ENCODE results near the gene CCDC93. TPM values are rescaled to one million over a fixed set of nuclear protein-coding genes. Genes with fewer than 3 reads are reported as not detected.
A peak's percentile ranks its signal among the peaks of the same experiment; 100 is the strongest.

CCDC93 gene
- 10.8 and 15.3 TPM in 2 replicates for total RNA-seq (2014; rRNA removed)
- 6.9 TPM for polyA plus RNA-seq (2012)

- DNase-seq (ENCODE audit: low read depth), result peak; percentile 73
Observed at GRCh38 chr2:118013724-118014491, at the start of gene CCDC93. Gene CCDC93, minus strand, starts transcription at chr2:118014070. Its CDS starts 75 bp downstream, at chr2:118013995.

GRCh38 chr2:118062669-118063068 is 48.8 kb upstream of the CCDC93 start:
- no peak for DNase-seq (ENCODE audit: low read depth)

- peak; percentile 44 for DNase-seq (ENCODE audit: low read depth)
Observed at GRCh38 chr2:118062048-118062447, 48.2 kb upstream of the CCDC93 start.

- peak; percentile 97 for DNase-seq (ENCODE audit: low read depth)
Observed at GRCh38 chr2:118061135-118061955, 47.5 kb upstream of the CCDC93 start.

- DNase-seq (ENCODE audit: low read depth), result peak; percentile 98
Observed at GRCh38 chr2:118059919-118060478, 46.1 kb upstream of the CCDC93 start.

- DNase-seq (ENCODE audit: low read depth), result peak; percentile 42
Observed at GRCh38 chr2:118058951-118059350, 45.1 kb upstream of the CCDC93 start.

GRCh38 chr2:118056801-118057200 is 42.9 kb upstream of the CCDC93 start:
- DNase-seq (ENCODE audit: low read depth), result no peak

- no peak for DNase-seq (ENCODE audit: low read depth)
Observed at GRCh38 chr2:118056165-118056534, 42.3 kb upstream of the CCDC93 start.

- DNase-seq (ENCODE audit: low read depth), result no peak
Observed at GRCh38 chr2:118055512-118056164, 41.8 kb upstream of the CCDC93 start.

GRCh38 chr2:118054213-118055008 is 40.5 kb upstream of the CCDC93 start:
- no peak for DNase-seq (ENCODE audit: low read depth)

GRCh38 chr2:118053681-118054080 is 39.8 kb upstream of the CCDC93 start:
- no peak for DNase-seq (ENCODE audit: low read depth)

- DNase-seq (ENCODE audit: low read depth), result no peak
Observed at GRCh38 chr2:118052474-118052873, 38.6 kb upstream of the CCDC93 start.

GRCh38 chr2:118051826-118052358 is 38.0 kb upstream of the CCDC93 start:
- no peak for DNase-seq (ENCODE audit: low read depth)

- DNase-seq (ENCODE audit: low read depth), result no peak
Observed at GRCh38 chr2:118050974-118051373, 37.1 kb upstream of the CCDC93 start.

- no peak for DNase-seq (ENCODE audit: low read depth)
Observed at GRCh38 chr2:118050386-118050785, 36.5 kb upstream of the CCDC93 start.

GRCh38 chr2:118049816-118050140 is 35.9 kb upstream of the CCDC93 start:
- no peak for DNase-seq (ENCODE audit: low read depth)

GRCh38 chr2:118049140-118049815 is 35.4 kb upstream of the CCDC93 start:
- no peak for DNase-seq (ENCODE audit: low read depth)

- peak; percentile 38 for DNase-seq (ENCODE audit: low read depth)
Observed at GRCh38 chr2:118048401-118048800, 34.5 kb upstream of the CCDC93 start.

- peak; percentile 32 for DNase-seq (ENCODE audit: low read depth)
Observed at GRCh38 chr2:118047380-118047826, 33.5 kb upstream of the CCDC93 start.

GRCh38 chr2:118046634-118047210 is 32.9 kb upstream of the CCDC93 start:
- peak; percentile 46 for DNase-seq (ENCODE audit: low read depth)

Data from LHCN-M2 (cell line).